HG02759 (cell line): ENCODE data around the gene KLHDC10.
"Not testable (repeated sequence)": the region's sequence is repeated elsewhere in the genome, so short reads cannot be mapped to it uniquely, and the experiment has no call there.

Experiments used
- ATAC-seq: cut with Tn5 transposase; IDR thresholded peaks from one replicate; pipeline ENCODE4 v1.9.1; 2021; ENCODE audit warnings: mild to moderate bottlenecking, moderate library complexity; ENCODE audit not compliant: unreplicated experiment

The KLHDC10 gene, protein sequence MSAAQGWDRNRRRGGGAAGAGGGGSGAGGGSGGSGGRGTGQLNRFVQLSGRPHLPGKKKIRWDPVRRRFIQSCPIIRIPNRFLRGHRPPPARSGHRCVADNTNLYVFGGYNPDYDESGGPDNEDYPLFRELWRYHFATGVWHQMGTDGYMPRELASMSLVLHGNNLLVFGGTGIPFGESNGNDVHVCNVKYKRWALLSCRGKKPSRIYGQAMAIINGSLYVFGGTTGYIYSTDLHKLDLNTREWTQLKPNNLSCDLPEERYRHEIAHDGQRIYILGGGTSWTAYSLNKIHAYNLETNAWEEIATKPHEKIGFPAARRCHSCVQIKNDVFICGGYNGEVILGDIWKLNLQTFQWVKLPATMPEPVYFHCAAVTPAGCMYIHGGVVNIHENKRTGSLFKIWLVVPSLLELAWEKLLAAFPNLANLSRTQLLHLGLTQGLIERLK

DNA sequence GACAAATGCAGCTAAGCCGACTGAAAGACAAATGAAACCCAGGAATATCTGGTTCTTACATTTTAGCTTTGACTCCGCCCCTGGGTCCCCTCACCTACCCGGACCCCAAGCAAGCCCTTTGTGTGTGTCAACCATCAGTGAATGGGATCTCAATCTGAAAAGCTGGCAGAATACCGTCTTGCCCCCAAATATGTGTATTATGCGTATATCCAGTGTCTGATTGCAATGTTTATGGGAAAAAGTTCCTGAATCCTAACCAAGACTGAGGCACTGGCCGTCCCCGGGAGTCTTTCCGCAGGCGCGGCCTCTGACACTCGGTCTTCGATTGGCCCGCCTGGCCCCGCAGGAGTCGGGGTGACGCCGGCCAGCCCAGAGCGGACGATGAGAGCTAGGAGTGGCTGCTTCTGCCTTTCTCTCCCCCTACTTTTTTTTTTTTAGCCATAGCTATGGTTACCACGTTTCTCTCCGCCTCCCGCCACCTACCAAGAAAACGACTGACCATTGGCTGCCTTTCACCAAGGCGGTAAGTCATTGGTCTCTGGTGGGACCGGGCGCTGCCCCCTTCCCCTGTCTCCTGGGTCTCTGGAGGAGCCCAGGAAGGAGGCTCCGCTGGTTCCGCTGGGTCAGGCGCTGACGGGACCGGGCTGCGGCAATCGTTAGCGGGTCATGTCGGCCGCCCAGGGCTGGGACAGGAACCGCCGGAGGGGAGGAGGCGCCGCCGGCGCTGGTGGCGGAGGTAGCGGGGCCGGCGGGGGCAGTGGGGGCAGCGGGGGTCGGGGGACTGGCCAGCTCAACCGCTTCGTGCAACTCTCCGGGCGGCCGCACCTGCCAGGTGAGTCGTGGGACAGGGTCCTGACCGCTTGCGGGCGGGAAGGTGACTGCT lies at the start of gene KLHDC10:
KLHDC10 (plus strand) TSS at position 557 of the 883 bp plus-strand sequence; CDS start at position 667, 110 bp downstream.
- ATAC-seq: peak; percentile 99

DNA sequence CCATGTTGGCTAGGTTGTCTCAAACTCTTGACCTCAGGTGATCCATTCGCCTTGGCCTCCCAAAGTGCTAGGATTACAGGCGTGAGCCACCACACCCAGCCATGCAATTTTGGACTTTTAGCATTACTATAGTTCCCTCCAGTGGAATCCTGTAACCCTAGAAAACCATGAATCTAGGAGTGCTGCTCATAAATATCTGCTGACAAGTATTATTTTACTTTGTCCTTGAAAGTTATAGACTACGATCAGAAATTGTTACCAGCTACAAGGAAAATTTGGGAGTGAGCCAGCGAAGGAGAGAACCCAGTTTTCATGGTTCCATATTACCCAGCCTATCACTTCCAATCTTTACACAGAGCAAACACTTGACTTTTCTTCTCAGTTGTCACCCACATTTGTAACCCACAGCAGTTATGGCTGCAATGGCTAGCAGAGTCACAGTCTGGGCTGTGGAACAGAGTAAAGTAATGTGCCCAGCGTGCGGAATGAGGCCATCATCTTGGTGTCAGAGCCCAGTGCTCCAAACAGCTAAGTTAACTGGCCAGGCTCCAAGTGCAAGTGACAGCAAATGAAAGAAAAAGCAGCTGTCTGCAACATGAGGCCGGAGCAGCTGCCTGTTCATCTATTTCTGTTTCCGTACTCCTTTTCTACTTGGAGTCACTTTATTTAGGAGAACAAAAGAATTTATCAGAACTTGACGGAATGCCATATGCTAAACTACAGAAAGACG lies 49.1 kb upstream of the KLHDC10 start:
- no peak for ATAC-seq

- ATAC-seq: no peak
These were observed 48.2 kb upstream of the KLHDC10 start for GRCh38 chr7:130022115-130022514.

DNA sequence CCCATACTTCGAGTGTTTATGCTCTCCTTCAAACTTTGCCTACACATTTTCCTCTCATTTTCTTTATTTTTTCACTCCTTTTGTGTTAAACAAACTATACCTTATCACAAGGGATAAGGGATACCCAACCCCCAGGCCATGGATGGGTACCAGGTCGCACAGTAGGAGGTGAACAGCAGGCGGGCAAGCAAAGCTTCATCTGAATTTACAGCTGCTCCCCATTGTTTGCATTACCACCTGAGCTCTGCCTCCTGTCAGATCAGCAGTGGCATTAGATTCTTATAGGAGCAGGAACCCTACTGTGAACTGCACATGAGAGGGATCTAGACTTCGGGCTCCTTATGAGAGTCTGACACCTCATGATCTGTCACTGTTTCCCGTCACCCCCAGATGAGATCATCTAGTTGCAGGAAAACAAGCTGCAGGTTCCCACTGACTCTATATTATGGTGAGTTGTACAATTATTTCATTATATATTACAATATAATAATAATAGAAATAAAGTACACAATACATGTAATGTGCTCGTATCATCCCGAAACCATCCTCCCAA lies 47.6 kb upstream of the KLHDC10 start:
- ATAC-seq: no peak

GRCh38 chr7:130024390-130024789 lies 45.9 kb upstream of the KLHDC10 start:
- ATAC-seq: no peak

- ATAC-seq: no peak
These were observed 37.6 kb upstream of the KLHDC10 start for GRCh38 chr7:130032698-130033097.

DNA sequence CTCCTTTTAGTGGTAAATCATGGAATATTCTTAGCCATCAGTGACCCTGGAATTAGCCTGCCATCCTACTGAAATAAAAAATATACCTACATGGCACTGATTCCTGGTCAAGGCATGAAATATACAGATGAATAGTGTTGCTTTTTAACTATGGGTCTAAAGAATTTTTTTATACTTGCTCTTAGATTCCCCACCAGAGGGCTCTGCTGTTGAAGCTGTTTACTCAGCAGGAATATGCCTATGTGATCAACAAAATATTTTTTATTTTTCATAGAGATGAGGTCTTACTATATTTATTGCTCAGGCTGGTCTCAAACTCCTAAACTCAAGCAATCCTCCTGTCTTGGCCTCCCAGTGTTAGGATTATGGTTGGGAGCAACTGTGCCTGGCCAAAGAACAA lies 32.6 kb upstream of the KLHDC10 start:
- ATAC-seq: no peak

GRCh38 chr7:130040576-130040975 lies 29.8 kb upstream of the KLHDC10 start:
- ATAC-seq: no peak

DNA sequence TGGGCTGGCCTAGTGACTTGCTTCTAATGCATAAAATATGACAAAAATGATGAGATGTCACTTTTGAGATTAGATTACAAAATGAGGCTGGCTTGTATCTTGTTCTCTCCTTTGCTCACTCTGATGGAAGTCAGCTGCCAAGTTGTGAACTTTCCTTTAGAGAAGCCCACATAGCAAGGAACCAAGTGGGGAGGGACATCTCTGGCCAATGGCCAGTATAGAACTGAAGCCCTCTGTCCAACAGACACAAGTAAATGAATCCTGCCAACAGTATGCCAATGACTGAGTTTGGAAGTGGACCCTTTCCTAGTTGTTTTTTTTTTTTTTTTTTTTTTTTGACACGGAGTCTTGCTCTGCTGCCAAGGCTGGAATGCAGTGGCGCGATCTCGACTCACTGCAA lies 22.5 kb upstream of the KLHDC10 start:
- ATAC-seq: no peak

- ATAC-seq: no peak
These were observed 21.4 kb upstream of the KLHDC10 start for GRCh38 chr7:130048906-130049305.

GRCh38 chr7:130052250-130052649 lies 18.1 kb upstream of the KLHDC10 start:
- ATAC-seq: not testable (repeated sequence)

DNA sequence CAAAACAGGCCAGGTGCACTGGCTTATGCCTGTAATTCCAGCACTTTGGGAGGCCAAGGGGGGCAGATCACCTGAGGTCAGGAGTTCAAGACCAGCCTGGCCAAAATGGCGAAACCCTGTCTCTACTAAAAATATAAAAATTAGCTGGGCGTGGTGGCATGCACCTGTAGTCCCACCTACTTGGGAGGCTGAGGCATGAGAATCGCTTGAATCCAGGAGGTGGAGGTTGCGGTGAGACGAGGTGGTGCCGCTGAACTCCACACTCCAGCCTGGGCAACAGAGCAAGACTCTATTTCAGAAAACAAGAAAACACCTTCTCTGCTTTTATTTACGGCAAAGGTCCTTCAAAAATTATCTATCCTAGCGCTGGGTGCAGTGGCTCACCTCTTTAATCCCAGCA lies 15.1 kb upstream of the KLHDC10 start:
- ATAC-seq: not testable (repeated sequence)

GRCh38 chr7:130062246-130062645 lies 8.1 kb upstream of the KLHDC10 start:
- ATAC-seq: no peak

DNA sequence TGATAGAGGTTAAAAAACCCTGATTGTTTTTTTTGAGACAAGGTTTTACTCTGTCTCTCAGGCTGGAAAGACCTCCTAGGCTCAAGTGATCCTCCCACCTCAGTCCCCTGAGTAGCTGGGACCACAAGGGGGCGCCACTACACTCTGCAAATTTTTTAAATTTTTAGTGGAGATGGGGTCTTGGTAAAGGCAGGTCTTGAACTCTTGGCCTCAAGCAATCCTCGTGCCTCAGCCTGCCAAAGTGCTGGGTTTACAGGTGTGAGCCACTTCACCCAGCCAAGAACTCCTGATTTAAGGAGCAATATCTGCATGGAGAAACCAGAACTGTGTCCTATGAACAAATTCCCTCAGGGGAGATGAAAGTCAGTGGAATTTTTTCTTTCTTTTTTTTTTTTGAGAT lies 7.3 kb upstream of the KLHDC10 start:
- no peak for ATAC-seq

GRCh38 chr7:130064580-130064926 lies 5.8 kb upstream of the KLHDC10 start:
- ATAC-seq: not testable (repeated sequence)

GRCh38 chr7:130065500-130066152 lies 4.7 kb upstream of the KLHDC10 start:
- ATAC-seq: no peak

DNA sequence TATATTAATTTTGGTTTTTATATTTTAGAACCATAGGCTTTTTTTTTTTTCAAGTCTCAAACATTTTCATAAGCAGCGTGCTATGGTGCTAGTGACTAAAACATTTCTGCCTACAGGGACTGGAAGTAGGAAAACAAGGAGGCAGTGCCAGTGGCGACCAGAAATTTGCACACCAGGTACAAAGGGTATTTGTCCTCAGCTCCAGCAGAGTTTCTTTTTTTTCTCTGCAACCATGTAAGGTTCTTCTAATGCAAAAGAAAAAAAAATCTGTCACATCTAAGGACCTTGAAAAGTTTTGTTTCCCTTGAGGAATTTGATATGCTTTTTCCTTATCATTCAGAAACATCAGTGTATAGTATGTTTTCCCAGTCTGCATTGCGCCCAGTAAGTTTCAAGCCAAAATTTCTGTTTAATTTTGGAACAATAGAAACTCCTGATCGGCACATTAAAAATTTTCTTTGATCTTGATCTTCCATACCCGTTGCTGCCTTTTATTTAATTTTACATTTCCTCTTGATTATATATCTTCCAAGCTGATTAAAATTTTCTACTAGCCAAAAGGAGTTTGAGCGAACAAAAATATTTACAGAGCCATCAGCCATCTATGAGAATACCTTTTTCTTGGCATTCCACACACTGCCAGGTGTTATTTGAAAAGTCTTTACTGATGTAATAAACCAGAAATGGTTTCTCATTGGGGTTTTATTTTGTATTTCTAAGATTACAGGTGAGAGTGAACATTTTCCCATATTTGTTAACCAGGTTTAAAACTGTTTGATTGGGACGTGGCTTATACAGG lies 956 bp upstream of the KLHDC10 start:
- no peak for ATAC-seq

- ATAC-seq: no peak
These were observed 708 bp downstream of the KLHDC10 start for GRCh38 chr7:130070861-130071622.
